Measurements from ENCODE around the gene PSMD9.

DNA sequence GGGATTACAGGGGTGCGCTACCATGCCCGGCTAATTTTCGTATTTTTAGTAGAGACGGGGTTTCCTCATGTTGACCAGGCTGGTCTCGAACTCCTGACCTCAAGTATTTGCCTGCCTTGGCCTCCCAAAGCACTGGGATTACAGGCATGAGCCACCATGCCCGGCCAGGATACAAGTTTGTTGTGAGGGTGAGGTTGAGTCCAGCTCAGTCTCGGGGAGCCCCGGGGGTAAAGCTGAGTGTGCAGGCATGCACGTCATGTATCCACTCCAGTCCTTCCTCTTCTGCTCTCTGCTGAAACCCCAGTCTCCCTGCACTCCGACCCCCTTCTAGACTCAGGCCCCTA is 30.3 kb upstream of the PSMD9 start:
- TF ChIP-seq CTCF (IDR thresholded peaks at IDR 0.05; ENCODE audit: insufficient read depth, low read length, poor library complexity, severe bottlenecking) (no peak), EZH2phosphoT487 (conservative IDR thresholded peaks at IDR 0.05; ENCODE audit: low read length) (no peak)

All from SU-DHL-6 (cell line).